IPS-11a (cell line): ENCODE results near the gene ANK2.
"Not testable (repeated sequence)": the region's sequence is repeated elsewhere in the genome, so short reads cannot be mapped to it uniquely, and the experiment has no call there.

Experiments used
- H3K4me3 ChIP-seq: one replicate; pipeline ENCODE4 v1.5.1; 2013; ENCODE audit warnings: low read depth, low read length, control low read depth

ANK2 gene

GRCh38 chr4:113050837-113051236 is 1.4 kb downstream of the ANK2 start:
- no peak overlapping the region for H3K4me3 ChIP-seq

GRCh38 chr4:113051361-113051760 is 1.9 kb downstream of the ANK2 start:
- no peak overlapping the region for H3K4me3 ChIP-seq

- H3K4me3 ChIP-seq: no peak overlapping the region
These were observed 3.0 kb downstream of the ANK2 start for GRCh38 chr4:113052379-113052951.

GRCh38 chr4:113053883-113054282 is 4.4 kb downstream of the ANK2 start:
- no peak overlapping the region for H3K4me3 ChIP-seq

- no peak overlapping the region for H3K4me3 ChIP-seq
These were observed 6.9 kb downstream of the ANK2 start for GRCh38 chr4:113056318-113056717.

- H3K4me3 ChIP-seq: no peak overlapping the region
These were observed 8.4 kb downstream of the ANK2 start for GRCh38 chr4:113057891-113058290.

- H3K4me3 ChIP-seq: no peak overlapping the region
These were observed 10.2 kb downstream of the ANK2 start for GRCh38 chr4:113059449-113060182.

GRCh38 chr4:113060853-113061252 is 11.4 kb downstream of the ANK2 start:
- H3K4me3 ChIP-seq: no peak overlapping the region

GRCh38 chr4:113064244-113064643 is 14.8 kb downstream of the ANK2 start:
- no peak overlapping the region for H3K4me3 ChIP-seq

- H3K4me3 ChIP-seq: no peak overlapping the region
These were observed 16.2 kb downstream of the ANK2 start for GRCh38 chr4:113065629-113066028.

GRCh38 chr4:113068771-113069170 is 19.3 kb downstream of the ANK2 start:
- not testable (repeated sequence) for H3K4me3 ChIP-seq

GRCh38 chr4:113069212-113069892 is 19.9 kb downstream of the ANK2 start:
- H3K4me3 ChIP-seq: no peak overlapping the region

GRCh38 chr4:113070755-113071154 is 21.3 kb downstream of the ANK2 start:
- no peak overlapping the region for H3K4me3 ChIP-seq

- H3K4me3 ChIP-seq: no peak overlapping the region
These were observed 21.8 kb downstream of the ANK2 start for GRCh38 chr4:113071274-113071673.

GRCh38 chr4:113071805-113072204 is 22.4 kb downstream of the ANK2 start:
- no peak overlapping the region for H3K4me3 ChIP-seq

- H3K4me3 ChIP-seq: no peak overlapping the region
These were observed 24.1 kb downstream of the ANK2 start for GRCh38 chr4:113073451-113074005.

- H3K4me3 ChIP-seq: no peak overlapping the region
These were observed 28.1 kb downstream of the ANK2 start for GRCh38 chr4:113077575-113077974.

- H3K4me3 ChIP-seq: no peak overlapping the region
These were observed 28.6 kb downstream of the ANK2 start for GRCh38 chr4:113078066-113078465.

- H3K4me3 ChIP-seq: no peak overlapping the region
These were observed 30.6 kb downstream of the ANK2 start for GRCh38 chr4:113080050-113080449.

GRCh38 chr4:113080624-113081023 is 31.2 kb downstream of the ANK2 start:
- H3K4me3 ChIP-seq: no peak overlapping the region

GRCh38 chr4:113083346-113083745 is 33.9 kb downstream of the ANK2 start:
- no peak overlapping the region for H3K4me3 ChIP-seq

- no peak overlapping the region for H3K4me3 ChIP-seq
These were observed 36.8 kb downstream of the ANK2 start for GRCh38 chr4:113086172-113086695.
